Measurements from ENCODE around the gene CEP192.

CEP192 gene

DNA sequence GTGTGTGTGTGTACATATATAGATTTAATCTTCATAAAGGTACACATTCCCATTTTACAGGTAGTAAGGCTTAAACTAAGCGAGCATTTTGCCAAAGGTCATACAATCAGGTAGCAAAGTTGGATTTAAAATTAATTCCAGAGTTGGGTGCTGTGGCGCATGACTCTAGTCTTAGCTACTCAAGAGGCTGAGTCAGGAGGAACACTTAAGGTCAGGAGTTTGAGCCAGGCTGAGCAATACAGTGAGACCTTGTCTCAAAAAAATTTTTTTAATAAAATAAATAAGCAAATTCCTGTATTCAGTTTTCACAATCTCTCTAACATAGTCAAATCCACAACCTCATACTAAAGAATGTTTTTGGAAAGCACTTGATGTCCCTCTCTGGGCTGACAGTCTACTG, 115.9 kb downstream of the CEP192 start:
- DNase-seq: no peak

DNA sequence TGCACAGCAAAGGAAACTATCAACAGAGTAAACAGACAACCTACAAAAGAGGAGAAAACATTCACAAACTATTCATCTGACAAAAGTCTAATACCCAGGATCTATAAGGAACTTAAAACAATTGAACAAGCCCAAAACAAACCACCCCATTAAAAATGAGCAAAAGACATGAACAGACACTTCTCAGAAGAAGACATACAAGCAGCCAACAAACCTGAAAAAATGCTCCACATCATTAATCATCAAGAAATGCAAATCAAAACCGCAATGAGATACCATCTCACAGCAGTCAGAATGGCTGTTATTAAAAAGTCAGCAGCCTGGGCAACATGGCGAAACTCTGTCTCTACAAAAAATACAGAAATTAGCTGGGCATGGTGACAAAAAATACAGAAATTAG, 117.2 kb downstream of the CEP192 start:
- DNase-seq: no peak

DNA sequence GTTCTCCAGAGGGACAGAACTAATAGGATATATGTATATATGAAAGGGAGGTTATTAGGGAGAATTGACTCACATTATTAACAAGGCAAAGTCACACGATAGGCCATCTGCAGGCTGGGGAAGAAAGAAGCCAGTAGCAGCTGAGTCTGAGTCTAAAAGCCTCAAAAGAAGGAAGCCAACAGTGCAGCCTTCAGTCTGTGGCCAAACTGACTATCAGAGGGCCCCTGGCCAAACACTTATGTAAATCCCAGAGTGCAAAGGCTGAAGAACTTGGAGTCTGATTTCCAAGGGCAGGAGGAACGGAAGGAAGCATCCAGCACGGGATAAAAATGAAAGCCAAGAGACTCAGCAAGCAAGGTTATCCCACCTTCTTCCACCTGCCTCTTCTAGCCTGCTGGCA, 119.4 kb downstream of the CEP192 start:
- DNase-seq: no peak

DNA sequence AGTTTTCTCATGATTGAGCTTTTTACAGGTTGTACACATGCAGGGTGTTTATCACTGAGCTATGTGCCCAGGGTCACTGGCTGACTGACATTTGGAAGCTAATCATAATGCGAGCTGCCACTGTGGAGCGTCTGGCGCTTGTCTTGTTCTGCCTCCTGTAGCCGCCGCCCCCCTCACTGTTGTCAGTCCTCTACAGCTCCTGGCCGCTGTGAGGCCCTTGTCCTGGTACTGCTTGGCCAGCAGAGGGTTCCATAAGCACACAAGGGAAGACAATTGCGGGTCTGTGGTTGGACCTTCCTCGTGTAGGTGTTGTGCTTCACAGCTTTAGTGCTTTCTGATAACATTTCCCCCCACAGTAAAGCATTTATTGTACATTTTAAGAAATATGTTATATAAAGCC, 121.8 kb downstream of the CEP192 start:
- DNase-seq: no peak

DNA sequence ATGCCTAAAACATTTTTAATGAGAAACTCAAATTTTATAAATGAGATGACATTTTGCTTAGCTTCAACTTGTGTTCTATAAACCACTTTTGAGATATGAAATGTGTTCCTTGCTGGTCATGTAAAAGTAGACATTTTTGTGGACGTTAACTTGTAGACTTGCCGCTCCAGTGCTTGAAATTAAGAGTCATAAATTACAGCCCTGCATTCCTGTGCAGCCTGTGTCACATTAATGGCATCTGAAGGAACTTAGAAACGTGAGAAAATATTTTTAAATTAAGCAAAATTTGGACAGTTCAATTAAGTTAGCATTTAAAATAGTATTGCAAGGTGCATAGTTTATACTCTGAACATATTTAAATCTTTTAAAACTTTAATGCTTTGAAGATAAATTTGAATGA, 129.1 kb downstream of the CEP192 start:
- no peak for DNase-seq

DNA sequence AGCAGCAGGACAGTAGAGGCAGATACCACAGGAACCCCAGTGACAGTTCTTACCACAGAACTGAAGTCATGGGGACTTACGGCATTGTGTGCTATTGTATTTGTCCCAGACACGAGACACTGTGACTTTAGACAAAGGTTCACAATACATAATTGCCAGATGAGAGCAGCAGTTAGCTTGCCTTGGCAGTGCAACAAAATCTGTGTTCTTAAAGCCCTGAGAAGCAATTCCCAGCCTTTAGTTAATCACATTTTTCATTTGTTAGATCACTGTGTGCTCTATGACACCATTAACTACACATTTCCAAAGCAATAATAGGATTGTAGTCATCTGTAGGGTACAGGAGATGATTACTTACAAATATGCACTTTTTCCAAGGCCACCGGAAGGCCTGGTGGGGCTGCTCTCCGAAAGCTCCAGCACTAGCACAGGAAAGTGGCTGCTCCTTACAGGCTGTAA, 129.8 kb downstream of the CEP192 start:
- no peak for DNase-seq

DNA sequence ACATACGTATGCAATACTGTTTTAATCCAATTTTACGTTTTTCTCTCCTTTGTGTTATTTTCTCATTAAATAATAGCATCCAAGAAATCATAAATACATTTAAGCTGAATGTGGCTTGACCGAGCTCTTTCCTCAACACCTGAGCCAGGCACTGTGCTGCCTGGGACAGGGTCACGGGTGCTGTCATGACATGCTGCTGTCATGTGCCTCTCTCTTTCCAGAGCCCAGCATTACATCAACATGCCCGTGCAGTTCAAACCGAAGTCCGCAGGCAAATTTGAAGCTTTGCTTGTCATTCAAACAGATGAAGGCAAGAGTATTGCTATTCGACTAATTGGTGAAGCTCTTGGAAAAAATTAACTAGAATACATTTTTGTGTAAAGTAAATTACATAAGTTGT, 133.2 kb downstream of the CEP192 start:
- DNase-seq: no peak

DNA sequence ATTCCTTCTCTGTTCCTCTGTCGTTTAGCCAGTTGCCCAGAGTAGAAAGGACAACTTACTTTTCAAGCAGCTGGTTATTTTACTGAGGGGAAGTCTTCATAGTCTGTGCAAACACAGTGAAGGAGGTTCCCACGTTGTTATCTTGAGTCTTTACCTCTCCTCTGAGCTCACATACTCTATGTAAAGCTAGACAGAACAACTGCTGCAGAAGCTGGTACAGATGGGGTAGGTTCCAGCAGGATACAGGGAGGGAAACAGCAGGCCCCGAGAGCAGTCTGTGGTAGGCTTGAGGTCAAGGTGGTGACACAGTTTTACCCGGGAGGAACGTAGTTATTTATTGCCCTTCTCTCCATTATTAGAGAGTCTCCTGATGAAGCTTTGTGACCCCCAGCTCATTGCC, 134.0 kb downstream of the CEP192 start:
- DNase-seq: no peak

DNA sequence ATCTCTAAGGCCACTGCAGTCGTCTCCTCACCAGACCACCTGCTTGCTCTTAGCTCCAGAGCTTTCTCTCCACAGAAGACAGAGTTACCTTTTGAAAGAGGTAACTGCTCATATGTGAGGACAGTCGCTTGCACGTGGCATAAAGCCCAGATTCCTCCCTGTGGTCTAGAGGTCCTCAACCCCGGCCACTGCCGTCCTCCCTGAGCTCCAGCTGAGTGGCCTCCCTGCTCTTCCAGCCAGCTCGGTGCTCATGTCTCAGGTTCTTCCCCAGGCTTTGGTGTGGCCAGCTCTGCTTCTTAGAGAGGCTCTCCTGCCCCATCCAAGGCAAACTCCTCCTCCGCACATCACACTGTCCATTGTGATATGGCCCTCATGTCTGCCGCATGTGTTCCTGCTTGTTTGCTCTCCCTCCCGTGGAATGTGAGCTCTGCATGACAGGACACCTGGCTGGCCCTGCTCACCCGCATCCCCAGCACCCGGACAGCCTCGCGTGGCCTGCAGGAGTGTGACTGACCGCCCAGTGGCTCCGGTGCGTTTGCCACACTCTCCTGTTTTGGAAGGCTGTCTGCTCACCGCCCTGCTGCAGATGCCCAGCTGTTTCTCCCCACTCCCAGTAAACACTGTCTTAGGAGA, 135.9 kb downstream of the CEP192 start:
- no peak for DNase-seq

DNA sequence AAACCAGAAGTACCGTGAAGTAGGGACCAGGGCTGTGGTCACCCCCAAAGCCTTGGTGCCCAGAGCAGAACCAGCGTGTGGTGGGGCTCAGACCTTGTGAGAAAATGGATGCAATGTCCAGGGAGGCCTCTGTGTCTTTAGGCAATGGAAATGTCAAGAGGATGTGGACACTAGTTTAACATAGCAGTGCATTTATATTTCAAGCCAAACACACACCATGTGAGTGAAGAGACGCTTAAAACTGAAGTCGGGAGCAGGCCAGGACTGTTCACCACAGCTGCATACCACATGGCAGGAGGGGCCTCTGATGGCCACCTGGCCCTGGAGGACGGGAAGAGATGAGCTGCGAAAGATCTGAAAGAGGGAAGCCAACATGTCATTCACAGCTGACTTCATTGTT, 140.1 kb downstream of the CEP192 start:
- no peak for DNase-seq

DNA sequence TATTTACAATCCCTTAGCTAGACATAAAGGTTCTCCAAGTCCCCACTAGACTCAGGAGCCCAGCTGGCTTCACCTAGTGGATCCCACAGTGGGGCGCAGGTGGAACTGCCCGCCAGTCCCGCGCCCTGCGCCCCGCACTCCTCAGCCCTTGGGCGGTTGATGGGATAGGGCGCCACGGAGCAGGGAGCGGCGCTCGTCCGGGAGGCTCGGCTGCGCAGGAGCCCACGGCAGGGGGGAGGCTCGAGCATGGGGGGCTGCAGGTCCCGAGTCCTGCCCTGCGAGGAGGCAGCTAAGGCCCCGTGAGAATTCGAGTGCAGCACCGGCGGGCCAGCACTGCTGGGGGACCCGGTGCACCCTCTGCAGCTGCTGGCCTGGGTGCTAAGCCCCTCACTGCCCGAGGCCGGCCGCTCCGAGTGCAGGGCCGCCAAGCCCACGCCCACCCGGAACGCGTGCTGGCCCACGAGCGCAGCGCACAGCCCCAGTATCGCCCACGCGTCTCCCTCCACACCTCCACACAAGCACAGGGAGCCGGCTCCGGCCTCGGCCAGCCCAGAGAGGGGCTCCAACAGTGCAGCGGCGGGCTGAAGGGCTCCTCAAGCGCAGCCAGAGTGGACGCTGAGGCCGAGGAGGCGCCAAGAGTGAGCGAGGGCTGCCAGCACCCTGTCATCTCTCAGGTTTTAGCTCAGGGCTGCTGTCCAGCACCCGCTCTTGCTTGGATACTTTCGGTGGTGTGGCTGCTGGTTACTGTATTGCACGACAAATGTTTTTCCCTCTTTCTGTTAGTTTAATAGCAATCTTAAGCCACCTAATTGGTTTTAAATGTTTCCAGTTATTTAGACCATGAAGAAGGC, 143.6 kb downstream of the CEP192 start:
- DNase-seq: no peak

DNA sequence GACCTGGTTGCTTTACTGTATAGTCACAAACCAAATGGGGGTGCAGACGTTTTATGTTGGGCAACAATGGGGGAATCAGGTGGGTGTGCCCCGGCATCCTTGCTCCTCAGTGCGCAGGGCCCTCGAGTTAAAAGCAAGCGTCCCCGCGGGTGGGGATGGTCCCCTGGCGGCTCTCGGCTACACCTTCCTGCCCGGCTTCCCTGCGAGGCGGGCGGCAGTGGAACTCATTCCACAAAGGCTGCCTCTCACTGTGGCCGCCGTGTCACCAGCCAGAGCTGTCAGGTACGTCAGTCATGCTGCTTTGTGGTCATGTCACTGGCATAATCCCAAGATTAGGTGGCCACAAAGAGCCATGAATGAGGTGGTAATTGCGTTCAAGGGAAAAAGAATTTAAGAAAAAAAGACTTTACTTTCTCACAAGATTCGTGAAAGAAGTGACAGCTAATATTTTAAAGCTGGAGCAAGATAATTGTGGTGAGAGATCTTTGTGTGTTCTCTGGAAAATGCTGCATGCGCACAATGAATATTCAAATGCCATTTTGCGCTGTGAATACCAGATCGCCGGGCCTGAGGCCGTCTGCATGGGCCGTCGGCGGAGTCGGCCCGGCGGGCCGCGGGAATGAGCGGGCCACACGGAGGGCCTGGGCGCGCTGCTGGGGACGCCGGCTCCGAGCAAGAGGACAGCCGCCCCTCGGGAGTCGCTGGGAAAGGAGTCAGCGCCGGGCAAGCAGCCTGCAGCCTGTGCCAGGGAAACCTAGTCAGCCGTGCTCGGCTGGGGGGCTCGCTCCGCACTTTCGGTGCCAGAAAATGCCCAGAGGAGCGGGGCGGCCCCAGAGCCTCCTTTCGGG, 145.1 kb downstream of the CEP192 start:
- no peak for DNase-seq

DNA sequence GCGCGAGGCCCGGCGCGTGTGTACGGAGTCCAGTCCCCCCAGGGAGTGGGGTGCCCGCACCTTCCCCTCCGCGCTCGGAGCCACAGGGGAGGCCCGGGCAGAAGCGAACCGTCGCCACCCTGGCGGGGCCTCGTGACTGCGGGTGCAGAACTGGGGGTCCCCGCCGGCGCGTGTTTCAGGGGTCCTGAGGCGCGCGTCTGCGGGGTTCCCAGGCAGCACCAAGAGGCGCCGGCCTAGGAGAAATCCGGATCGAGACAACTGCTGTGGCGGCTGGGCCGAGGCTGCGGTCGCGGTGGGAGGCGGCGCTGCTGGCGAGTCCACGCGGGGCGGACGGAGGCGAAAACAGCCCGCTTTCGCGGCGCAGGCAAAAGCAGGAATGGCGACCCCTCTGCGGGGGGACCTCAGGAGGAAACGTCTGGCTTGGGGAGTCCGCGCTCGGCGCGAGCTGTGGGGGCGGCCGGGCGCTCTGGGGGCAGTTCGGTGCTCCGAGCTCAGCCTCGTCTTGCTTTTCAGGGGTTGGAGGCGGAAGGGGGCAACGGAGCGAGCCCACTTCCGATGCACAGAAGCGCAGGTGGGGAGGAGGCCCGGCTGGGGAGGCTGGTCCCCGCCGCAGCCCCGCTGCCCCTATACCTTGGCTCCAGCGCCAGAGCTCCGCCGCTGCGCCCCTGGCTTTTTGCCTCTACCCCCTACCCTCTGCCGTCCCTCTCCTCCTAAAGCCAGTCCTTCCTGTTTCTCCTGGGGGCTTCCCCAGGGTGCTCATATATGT, 145.9 kb downstream of the CEP192 start:
- no peak for DNase-seq

DNA sequence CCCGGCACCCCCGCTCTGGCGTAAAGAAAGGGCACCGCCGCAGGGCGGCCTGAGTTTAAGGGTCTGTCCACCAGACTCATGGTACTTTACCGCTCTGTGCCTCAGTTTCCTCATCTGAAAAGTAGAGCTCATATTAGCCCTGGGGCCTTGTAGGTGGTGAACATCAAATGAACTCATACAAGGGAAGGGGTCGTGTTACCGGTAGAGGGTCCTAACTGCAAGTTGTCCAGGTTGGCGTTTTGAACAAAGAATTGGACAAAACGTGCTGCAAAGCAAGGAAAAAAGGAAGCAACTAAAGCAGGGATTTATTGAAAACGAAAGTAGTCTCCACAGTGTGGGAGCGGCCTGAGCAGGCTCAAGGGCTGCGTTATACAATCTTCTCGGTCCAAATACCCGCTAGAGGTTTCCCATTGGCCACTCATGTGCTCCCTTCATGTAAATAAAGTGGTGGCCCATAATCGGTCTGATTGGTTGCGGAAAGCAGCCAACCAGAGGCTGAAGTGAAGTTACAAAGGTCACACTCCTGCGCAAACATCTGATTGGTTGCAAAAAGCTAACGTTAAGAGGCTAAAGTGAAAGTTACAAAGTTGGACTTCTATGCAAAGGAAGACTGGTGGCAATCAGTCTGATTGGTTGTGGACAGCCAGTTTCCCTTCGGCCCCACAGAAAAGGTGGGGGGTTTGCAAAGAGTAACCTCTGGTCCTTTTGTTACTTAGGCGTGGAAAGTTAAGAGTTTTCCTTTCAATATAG, 146.7 kb downstream of the CEP192 start:
- DNase-seq: no peak

DNA sequence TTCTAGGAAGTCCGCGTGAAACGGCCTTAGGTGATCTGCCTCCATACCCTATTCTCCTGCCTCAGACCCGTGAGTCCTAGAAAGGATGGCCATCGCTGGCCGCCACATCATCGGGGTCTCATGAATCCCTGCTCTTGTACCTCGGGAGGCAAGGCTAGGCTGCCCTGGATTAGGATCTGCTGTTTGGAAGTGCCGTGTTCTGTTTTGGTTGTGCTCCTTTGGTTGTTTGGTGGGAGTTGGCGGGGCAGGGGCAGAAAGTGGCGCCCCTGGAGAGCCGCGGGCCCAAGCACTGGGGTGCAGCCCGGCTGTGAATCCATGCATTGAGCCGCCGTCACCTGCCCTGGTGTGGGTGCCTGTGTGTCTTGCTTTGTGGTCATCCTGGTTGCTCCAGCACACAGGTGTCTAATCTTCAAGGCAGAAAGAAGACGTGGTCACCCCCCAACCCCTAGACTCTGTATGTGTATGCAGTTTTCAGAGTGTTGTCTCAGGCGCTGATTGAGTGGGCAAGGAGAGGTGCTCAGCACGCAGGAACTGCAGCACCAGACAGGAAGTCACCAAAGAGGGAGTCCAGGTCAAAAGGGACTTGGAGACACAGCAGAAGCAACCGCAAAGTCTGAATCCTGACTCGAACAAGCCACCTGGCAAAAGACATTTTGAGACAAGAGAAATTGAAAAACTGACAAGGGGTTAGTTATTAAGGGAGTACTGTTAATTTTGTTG, 147.4 kb downstream of the CEP192 start:
- no peak for DNase-seq

DNA sequence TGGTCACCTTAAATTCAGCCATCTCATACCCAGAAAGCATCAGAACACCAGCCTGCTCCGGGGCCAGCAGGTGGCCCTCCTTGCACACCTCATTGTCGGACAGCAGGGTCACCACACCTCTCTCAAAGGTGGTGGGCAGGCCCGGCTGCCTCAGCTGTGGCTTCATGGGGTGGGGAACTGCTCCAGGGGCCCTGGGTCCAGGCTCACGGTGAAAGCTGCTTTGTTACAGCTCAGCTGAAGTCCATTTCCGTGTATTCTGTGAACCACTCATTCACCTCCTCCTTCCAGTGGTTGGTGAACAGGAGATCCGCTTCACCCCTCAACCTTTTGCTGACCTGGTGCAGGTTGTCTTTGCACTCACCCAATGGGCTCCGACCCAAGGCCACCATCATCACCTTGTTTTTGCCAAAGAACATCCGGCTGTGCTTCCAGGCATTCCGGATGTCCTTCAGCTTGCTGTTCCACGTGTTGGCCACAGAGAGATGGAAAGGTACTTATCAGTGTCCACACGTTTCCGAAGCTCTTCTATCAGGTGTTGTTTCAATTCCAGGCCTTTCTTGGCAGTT, 148.8 kb downstream of the CEP192 start:
- no peak for DNase-seq

DNA sequence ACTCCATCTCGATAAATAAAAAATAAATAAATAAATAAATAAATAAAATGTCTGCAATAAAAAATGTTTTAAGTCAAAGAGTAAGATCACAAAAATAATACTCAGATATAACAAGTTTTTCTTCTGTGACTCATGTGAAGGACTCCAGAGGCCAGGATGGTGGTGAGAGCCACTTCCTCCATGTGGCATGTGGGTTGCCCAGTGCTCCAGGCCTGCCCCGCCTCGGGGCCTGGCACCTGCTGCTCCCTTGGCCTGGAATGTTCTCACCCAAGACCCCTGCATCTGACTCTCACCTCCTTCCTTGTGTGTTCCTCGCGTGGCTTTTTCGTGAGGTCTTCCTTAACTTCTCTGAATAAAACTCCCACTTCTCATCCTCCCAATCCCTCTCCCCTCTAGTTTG, 150.0 kb downstream of the CEP192 start:
- no peak for DNase-seq

DNA sequence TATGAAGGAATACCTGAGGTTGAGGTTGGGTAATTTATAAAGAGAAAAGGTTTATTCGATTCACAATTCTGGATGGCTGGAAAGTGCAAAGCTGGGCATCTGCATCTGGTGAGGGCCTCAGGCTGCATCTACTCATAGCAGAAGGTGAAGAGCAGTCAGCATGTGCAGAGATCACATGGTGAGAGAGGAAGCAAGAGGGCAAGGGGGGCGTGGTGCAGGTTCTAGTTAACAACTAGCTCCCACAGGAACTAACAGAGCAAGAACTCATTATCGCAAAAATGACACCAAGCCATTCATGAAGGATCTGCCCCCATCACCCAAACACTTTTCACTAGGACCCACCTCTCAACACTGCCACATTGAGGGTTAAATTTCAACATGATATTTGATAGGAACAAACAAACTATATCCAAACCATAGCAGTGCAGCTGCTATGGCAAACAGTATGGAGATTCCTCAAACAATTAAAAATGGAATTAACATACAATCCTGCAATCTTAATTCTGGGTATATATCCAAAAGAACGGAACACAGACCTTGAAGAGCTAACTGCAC, 154.6 kb downstream of the CEP192 start:
- no peak for DNase-seq

DNA sequence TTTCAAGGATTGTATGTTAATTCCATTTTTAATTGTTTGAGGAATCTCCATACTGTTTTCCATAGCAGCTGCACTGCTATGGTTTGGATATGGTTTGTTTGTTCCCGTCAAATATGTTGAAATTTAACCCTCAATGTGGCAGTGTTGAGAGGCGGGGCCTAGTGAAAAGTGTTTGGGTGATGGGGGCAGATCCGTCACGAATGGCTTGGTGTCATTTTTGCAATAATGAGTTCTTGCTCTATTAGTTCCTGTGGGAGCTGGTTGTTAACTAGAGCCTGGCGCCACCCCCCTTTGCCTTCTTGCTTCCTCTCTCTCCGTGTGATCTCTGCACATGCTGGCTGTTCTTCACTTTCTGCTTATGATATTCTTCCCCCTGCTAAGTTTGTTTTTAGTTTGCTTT, 156.0 kb downstream of the CEP192 start:
- no peak for DNase-seq

DNA sequence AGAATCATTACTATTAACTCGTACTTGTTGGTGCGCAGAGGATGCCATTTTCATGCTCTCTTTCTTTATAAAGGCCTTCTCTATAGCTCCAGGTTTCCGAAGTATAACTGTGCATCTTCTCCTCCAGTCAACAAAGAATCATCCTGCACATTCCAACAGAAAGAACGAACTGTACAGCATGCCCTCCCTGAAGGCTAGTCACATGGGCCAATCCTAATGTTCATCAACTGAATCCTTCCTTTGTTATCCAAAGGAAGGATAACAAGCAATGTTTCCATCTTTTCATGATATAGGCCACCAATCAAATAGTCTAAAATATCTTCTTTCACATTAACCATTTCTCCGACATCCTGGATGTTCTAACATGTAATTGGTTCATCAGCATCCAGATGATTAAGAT, 160.5 kb downstream of the CEP192 start:
- no peak for DNase-seq

DNA sequence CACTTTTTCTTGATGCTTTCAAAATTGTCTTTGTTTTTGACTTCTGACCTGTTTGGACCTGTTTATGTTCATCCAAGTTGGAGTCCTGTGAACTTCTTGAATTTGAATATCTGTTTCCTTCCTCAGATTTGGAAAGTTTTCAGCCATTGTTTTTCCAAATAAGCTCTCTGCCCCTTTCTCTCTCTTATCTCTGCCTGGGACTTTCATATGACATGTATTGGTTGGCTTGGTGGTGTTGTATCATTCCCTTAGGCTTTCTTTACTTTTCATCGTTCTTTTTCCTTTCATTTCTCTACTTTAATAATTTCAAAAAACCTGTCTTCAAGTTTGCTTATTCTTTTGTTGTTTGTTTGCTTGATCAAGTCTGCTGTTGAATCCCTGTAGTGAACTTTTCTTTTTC, 167.3 kb downstream of the CEP192 start:
- DNase-seq: no peak

Data from DMS 273 treated with DMSO at 0.1 percent for 48 hours (cell line).